Activated CD8-positive, alpha-beta T cell treated with anti-CD3 and anti-CD28 coated beads for 36 hours (primary cell): ENCODE results near the gene PSMB10. TPM values are rescaled to one million over a fixed set of nuclear protein-coding genes. Genes with fewer than 3 reads are reported as not detected.

Source experiments
- ATAC-seq: fragments of 200-7000 bp; cut with Tn5 transposase; one replicate; pipeline ENCODE4 v1.10.0; 2021; ENCODE audit warnings: mild to moderate bottlenecking, moderate library complexity
- CTCF ChIA-PET: fragments of 350-600 bp; sonication (Branson Sonifier 250); formaldehyde crosslinking; loops from one replicate; lab custom pipeline; 2021; ENCODE audit warnings: antibody characterized with exemption; lab: Charles Lee
- POLR2A ChIA-PET: fragments of 350-600 bp; sonication (Branson Sonifier 250); formaldehyde crosslinking; loops from one replicate; lab custom pipeline; 2021; ENCODE audit warnings: antibody characterized with exemption; lab: Charles Lee
- DNase-seq: peaks from one replicate; pipeline ENCODE4 v3.0.0-alpha.2; 2020
- H3K27ac Mint-ChIP-seq: one replicate; pipeline ENCODE4 v1.8.0; 2021; ENCODE audit warnings: mild to moderate bottlenecking, mixed read lengths
- H3K27me3 Mint-ChIP-seq: one replicate; pipeline ENCODE4 v1.8.0; 2021; ENCODE audit warnings: mixed read lengths
- H3K36me3 Mint-ChIP-seq: one replicate; pipeline ENCODE4 v1.8.0; 2021; ENCODE audit warnings: low read depth, mixed read lengths
- H3K4me1 Mint-ChIP-seq: one replicate; pipeline ENCODE4 v1.8.0; 2021; ENCODE audit warnings: low read depth, mixed read lengths
- H3K4me3 Mint-ChIP-seq: one replicate; pipeline ENCODE4 v1.8.0; 2021; ENCODE audit warnings: mild to moderate bottlenecking, moderate library complexity, mixed read lengths
- H3K9me3 Mint-ChIP-seq: one replicate; pipeline ENCODE4 v1.8.0; 2021; ENCODE audit warnings: mixed read lengths
- CTCF ChIP-seq: fragments of 200-600 bp; IDR thresholded peaks from one replicate; pipeline ENCODE4 v1.8.0; 2022; ENCODE audit warnings: antibody characterized with exemption, mild to moderate bottlenecking
- intact Hi-C: fragments of 100-400 bp; cut with micrococcal nuclease; formaldehyde crosslinking; loops from one replicate; pipeline ENCODE4 v1.10.0; 2022
- total RNA-seq, 2 experiments: library from RNA; stranded (reverse); gene quantifications; one replicate each; pipeline ENCODE4 v1.2.3, GENCODE V29; 2021

The PSMB10 gene
- 100 to 1,000 TPM; 205 to 206 TPM for total RNA-seq

GRCh38 chr16:67936124-67936879, at the start of gene PSMB10:
TSS of gene PSMB10 (minus strand) at chr16:67936850. CDS start at chr16:67936749, 101 bp downstream.
- intact Hi-C loops: loop anchor here (10.0 kb wide), 1 partner anchor 272 kb away; the partner anchor contains the start of genes ACD, C16orf86, ENKD1 and PARD6A
- Mint-ChIP-seq H3K4me1 (peaks cover 45% of the 10 kb centered on the region), H3K36me3 (peaks cover 58% of the 10 kb centered on the region), H3K27ac (peak within 1 kb of the TSS; percentile 100), H3K4me3 (peak within 1 kb of the TSS; percentile 97), H3K9me3 (no peaks in the 10 kb centered on the region), H3K27me3 (no peaks in the 10 kb centered on the region)
- no peak for TF ChIP-seq CTCF
- CTCF ChIA-PET: interaction anchor here (0.7 to 5.1 kb wide), 13 partner anchors 10 to 416 kb away, joined by 3 to 24 read pairs (median 4); partner anchors contain the start of genes DDX28, DUS2 and PSKH1
- ATAC-seq (peak; percentile 11), DNase-seq (peak; percentile 78)
- POLR2A ChIA-PET: interaction anchor here (0.7 to 3.8 kb wide), 37 partner anchors 9 to 374 kb away, joined by 3 to 26 read pairs (median 5); partner anchors contain the start of genes CTCF, DDX28, DPEP2 and DUS2

GRCh38 chr16:67982011-67982696, 45.5 kb upstream of the PSMB10 start:
- Mint-ChIP-seq H3K4me3 (no peak overlapping the region), H3K9me3 (no peaks in the 10 kb centered on the region), H3K27me3 (no peaks in the 10 kb centered on the region), H3K36me3 (no peaks in the 10 kb centered on the region), H3K4me1 (peaks cover 21% of the 10 kb centered on the region), H3K27ac (no peak overlapping the region)
- no peak for TF ChIP-seq CTCF
- DNase-seq (no peak), ATAC-seq (no peak)
- ChIA-PET CTCF (interaction anchor here (0.8 to 2.4 kb wide), 7 partner anchors 10 to 246 kb away, joined by 3 to 6 read pairs (median 3); no protein-coding TSS in a partner anchor), POLR2A (no interaction called here)
- intact Hi-C loops: no loop called here

GRCh38 chr16:67979955-67980678, 43.5 kb upstream of the PSMB10 start, which contains the start of gene DPEP3:
TSS of gene DPEP3 (minus strand) at chr16:67980499. CDS start at chr16:67980380, 119 bp downstream.
- no peaks in the 10 kb centered on the region for H3K36me3 Mint-ChIP-seq
- no peak for DNase-seq
- intact Hi-C loops: no loop called here
- no peaks in the 10 kb centered on the region for H3K27me3 Mint-ChIP-seq
- H3K4me3 Mint-ChIP-seq: no peak within 1 kb of the TSS
- H3K9me3 Mint-ChIP-seq: no peaks in the 10 kb centered on the region
- H3K27ac Mint-ChIP-seq: no peak within 1 kb of the TSS
- CTCF ChIA-PET: interaction anchor here (0.8 to 1.6 kb wide), 4 partner anchors 9 to 50 kb away, joined by 3 to 6 read pairs (median 4); no protein-coding TSS in a partner anchor
- peaks cover 21% of the 10 kb centered on the region for H3K4me1 Mint-ChIP-seq
- TF ChIP-seq CTCF: peak; percentile 39
- ATAC-seq: no peak
- POLR2A ChIA-PET: no interaction called here

- no peaks in the 10 kb centered on the region for H3K27me3 Mint-ChIP-seq
- H3K27ac Mint-ChIP-seq: no peak overlapping the region
- TF ChIP-seq CTCF: no peak
- no peak overlapping the region for H3K4me3 Mint-ChIP-seq
- ATAC-seq: no peak
- peaks cover under 1% of the 10 kb centered on the region for H3K4me1 Mint-ChIP-seq
- POLR2A ChIA-PET: interaction anchor here (0.7 to 1.1 kb wide), 3 partner anchors 10 to 45 kb away, joined by 3 to 4 read pairs (median 3); no protein-coding TSS in a partner anchor
- no peaks in the 10 kb centered on the region for H3K9me3 Mint-ChIP-seq
- CTCF ChIA-PET: interaction anchor here (0.9 to 1.1 kb wide), 3 partner anchors 12 to 139 kb away, joined by 3 to 4 read pairs (median 3); no protein-coding TSS in a partner anchor
- DNase-seq: no peak
- intact Hi-C loops: no loop called here
- no peaks in the 10 kb centered on the region for H3K36me3 Mint-ChIP-seq
Measured at GRCh38 chr16:67977469-67978227, 41.0 kb upstream of the PSMB10 start.
